Esophagus muscularis mucosa (tissue), 4 donors: ENCODE data around the gene SYMPK.

ENCODE experiments used
- EP300 ChIP-seq: sonication (generic); formaldehyde crosslinking; IDR thresholded peaks from one replicate; pipeline ENCODE4 v1.6.1; 2017; ENCODE audit warnings: antibody characterized with exemption
- POLR2A ChIP-seq: fragments of 450-650 bp; IDR thresholded peaks from one replicate; pipeline ENCODE4 v1.6.1; 2017; ENCODE audit warnings: antibody characterized with exemption, moderate library complexity, mild to moderate bottlenecking, low read depth
- POLR2AphosphoS5 ChIP-seq, 2 donors: sonication (generic); formaldehyde crosslinking; IDR thresholded peaks; one replicate each; pipeline ENCODE4 v1.6.1; 2017; ENCODE audit warnings: antibody characterized with exemption in 2 of 2
- TF ChIP-seq, protein P1 (sequence below), 3 experiments: fragments of 200-600 bp in 2 of 3; fragments of 450-650 bp in 1 of 3; sonication (generic) in 2 of 3; IDR thresholded peaks; one replicate each; pipeline ENCODE4 v1.5.1; 2017 to 2019; ENCODE audit warnings: antibody characterized with exemption in 3 of 3, mild to moderate bottlenecking in 2 of 3, moderate library complexity in 1 of 3

DNA sequence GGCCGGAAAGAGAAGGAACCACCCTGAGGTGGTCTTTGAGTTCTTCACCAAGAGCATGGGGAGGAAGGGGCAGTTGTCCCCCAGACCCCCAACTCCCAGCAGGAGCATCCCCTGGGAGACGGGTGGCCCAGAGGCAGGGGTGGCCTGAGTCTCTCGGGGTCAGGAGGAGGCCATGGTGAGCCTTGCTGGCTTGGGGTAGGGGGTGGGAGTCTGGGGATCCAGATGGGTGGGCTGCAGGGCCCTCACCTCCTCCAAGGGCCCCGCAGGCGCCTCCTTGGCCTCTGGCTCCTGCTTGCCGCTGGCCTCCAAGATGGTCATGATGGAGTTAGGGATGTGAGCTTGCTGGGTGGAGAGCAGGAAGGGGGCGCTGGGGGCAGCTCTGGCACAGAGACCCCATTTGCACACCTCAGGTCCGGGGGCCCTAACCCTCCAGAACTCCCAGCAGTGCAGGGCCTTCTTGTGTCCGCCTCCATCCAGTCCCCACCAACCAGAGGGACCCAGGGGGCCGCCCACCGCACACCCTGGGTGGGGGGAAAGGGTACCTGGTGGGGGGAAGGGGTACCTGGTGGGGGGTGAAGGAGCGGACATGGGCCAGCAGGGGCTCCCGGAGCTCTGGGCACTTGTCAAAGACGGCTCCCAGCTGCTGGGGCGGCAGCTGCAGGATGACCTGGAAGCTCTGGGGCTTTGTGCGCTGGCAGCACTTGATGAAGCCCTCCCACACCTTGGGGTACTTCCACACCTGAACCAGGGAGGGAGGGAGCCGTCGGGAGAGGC is 46.5 kb downstream of the SYMPK start:
- TF ChIP-seq, protein P1, sequence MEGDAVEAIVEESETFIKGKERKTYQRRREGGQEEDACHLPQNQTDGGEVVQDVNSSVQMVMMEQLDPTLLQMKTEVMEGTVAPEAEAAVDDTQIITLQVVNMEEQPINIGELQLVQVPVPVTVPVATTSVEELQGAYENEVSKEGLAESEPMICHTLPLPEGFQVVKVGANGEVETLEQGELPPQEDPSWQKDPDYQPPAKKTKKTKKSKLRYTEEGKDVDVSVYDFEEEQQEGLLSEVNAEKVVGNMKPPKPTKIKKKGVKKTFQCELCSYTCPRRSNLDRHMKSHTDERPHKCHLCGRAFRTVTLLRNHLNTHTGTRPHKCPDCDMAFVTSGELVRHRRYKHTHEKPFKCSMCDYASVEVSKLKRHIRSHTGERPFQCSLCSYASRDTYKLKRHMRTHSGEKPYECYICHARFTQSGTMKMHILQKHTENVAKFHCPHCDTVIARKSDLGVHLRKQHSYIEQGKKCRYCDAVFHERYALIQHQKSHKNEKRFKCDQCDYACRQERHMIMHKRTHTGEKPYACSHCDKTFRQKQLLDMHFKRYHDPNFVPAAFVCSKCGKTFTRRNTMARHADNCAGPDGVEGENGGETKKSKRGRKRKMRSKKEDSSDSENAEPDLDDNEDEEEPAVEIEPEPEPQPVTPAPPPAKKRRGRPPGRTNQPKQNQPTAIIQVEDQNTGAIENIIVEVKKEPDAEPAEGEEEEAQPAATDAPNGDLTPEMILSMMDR (IDR thresholded peaks at IDR 0.05): no peak
- TF ChIP-seq POLR2AphosphoS5 (IDR thresholded peaks at IDR 0.05): no peak
- no peak for TF ChIP-seq EP300
- no peak for TF ChIP-seq POLR2A
